Dermis microvascular lymphatic vessel endothelial cell (primary cell): ENCODE data around the gene WDR7. TPM values are rescaled to one million over a fixed set of nuclear protein-coding genes. Genes with fewer than 3 reads are reported as not detected.
A peak's percentile ranks its signal among the peaks of the same experiment; 100 is the strongest.

Experiments
- DNase-seq, 2 donors: peaks; one replicate each; pipeline versions ENCODE4 v3.0.0 to v3.0.0-alpha.2; 2010; ENCODE audit warnings: low read depth in 2 of 2
- total RNA-seq: library from RNA; depleted of rRNA; stranded (reverse); fragments of >200 nt; gene quantifications from 2 replicates; pipeline ENCODE4 v1.2.1, GENCODE V29; 2014

Gene WDR7
- total RNA-seq, 1 donor from 2014 or later: 19.6 TPM

DNA sequence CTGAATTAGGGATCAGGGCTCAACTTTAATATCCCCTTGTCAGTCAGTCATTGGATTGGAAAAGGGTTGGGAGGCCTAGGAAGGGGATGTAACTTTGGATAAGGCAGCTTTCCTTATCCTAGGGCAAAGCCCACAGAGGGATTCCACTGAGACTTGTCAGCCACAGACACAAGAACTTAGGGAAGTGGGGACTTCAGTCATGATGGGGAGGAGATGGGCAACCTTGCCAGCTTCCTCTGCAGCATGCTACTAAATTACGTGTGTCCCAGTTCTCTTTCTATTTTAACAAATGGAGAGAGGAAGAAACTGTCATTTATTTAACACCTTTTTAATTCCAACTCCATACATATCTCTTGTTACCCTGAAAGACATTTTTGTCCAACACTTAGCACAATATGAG lies 237.8 kb downstream of the WDR7 start:
- no peak for DNase-seq

DNA sequence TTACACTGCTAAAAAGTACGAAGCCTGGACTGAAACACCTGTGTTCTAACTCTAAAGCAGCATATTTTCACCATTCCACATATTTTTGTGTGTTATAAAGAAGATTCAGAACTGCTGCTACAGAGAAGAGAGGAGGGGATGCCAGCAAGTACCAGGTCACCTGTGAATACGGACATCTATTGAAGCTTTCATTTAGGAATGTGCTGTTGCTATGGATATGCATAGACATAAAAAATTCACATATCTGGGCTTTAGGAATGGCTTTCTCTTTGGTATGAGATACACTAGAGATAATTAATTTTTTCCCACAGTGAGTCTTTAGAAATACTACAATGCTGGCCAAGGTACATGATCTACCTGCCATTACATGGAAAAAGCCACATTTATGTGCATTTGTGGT lies 238.5 kb downstream of the WDR7 start:
- DNase-seq: no peak

- DNase-seq: peak in 1 of 2 donors; percentile 79
These were observed 239.5 kb downstream of the WDR7 start for GRCh38 chr18:56890632-56891031.

DNA sequence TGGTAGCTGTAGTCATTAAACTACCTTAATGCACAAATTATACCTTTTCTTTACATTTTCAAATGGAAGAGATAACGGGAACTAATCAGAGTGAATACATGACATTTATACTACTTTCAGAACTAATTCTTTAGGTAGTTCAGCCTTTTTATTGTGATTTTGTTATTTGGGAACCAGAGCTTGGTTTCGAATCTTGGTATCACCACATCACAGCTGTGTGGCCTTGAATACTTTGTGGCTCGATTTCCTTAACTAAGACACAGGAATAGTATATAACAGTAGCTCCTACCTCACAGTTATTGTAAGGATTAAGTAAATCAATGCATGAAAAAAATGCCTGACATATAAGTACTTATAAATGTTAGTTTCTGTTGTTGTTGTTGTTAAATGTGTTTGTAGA lies 240.0 kb downstream of the WDR7 start:
- DNase-seq: no peak

DNA sequence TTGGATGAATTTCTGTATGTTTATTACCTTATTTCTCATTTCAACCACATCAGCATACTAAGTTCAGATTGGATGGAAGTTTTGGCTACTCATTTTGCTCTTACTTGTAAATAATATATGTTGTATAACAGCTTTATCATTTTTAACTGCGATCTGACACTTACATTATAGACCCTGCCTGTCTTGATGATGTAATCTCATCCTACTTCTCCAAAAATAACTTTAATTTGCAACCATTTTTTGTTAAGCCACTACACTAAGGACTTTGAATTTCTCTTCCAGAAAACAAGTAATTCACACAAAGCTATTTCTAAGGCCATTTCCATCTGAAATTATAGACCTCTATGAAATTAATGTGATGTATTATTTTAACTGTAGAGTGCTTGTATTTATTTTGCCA lies 240.7 kb downstream of the WDR7 start:
- DNase-seq: no peak

DNA sequence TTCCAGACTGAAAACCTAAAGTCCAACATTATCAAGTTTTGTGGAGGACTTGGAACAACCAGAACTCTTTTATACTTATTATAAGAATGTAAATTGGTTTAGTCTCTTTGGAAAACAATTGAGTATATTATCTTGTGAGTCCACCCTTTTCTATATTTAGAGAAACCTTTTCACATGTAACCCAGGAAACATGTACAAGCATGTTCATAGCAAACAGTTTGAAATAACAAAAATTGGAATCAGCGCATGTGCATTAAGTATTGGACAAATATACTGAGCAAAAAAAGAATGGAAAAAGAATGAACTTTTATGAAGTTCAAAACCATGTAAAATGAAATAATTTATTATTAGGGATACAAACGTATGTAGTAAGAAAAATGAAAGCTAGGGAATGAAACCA lies 246.0 kb downstream of the WDR7 start:
- DNase-seq: no peak

DNA sequence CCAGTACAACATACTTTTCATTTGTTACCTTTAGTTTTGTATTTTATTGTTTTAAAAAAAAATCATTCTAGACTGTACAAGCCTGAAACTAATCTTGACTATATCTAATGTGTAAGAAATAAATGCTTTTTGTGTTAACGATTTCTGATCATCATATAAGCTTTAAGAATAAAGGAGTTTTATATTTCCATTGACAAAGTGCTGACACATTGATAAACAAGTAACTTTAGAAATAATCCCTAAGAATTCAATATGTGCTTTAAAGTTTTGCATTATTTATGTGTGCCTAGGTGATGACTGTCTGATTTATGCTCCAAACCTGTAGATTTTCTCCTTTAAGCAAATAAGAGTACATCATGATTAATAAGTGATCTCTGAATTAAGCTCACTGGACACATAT lies 248.5 kb downstream of the WDR7 start:
- no peak for DNase-seq

DNA sequence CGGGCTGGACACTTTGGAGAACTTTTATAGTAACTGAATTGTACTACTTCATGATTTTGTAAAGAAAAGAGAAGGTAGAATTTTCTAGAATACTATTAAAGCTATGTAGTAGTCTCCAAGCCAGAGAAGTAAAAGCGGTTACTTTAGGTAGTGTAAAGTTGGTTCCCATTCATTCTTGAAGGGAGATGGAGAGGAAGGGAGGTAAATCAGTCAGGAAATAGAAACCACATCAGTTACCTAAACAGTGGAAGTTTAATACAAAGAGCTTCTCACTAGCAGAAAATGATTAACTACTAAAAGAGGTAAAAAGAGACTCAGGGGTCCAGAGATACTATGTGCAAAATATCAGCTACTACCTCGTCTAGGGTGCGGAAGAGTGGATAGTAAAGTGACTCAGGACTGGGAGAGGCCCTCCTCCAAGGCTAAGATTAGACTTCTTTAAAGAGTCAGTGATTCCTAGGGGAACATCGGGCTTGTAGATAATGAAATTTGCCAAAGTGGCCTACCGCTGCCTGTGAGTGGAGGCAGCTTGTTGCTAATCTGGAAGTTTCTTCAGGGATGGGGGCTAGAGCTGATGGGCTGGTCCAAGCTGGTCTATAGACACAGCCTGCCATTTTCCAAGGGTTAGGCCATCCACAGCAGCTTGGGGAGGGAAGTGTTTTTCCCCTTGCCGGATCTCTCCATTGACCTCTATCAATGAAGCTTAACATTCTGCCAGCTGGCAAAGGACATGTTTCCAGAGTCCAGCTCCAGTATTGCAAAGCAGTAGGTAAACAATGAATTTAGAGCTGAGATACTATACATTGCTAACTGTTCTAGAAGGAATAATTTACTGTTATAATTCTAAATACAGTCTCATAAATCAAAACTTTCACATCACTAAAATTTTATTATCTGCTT lies 249.3 kb downstream of the WDR7 start:
- DNase-seq: peak; percentile 28 to 32

- DNase-seq: no peak
These were observed 250.8 kb downstream of the WDR7 start for GRCh38 chr18:56901919-56902318.

DNA sequence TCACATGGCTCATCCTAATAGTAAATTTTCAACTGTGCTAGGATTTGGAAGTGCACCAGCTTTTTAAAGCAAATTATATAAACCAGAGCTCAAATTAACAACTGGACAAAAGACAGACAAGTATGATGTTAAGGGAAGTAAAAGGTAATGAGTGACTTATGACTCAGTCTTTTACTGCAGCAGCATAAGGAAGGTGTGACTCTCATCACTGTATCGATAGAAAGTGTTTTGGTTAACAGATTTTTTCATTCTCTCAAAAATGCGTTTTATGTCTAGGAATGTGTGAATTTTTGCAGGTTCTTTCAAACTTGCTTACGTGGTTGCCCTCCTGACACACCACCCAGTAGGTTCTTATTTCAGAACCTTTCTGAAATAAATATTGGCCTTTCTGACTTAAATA lies 251.5 kb downstream of the WDR7 start:
- DNase-seq: no peak

GRCh38 chr18:56903686-56904085 lies 252.5 kb downstream of the WDR7 start:
- DNase-seq: no peak

DNA sequence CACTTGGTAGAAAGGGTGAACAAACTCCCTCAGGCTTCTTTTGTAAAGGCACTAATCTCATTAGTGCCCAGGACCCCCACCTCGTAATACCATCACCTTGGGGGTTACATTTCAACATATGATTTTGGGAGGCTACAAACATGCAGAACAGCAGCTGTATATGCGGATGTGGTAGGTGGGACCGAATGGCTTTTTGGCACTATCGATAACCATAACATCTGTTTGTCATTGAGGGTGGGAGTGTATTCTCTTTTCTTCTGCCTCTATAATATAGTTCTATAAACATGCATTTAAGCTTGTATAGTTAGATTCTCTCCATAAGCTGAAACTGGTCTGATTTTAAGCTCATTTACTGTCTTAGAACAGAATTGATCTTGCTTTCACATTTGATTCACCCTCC lies 256.6 kb downstream of the WDR7 start:
- no peak for DNase-seq

DNA sequence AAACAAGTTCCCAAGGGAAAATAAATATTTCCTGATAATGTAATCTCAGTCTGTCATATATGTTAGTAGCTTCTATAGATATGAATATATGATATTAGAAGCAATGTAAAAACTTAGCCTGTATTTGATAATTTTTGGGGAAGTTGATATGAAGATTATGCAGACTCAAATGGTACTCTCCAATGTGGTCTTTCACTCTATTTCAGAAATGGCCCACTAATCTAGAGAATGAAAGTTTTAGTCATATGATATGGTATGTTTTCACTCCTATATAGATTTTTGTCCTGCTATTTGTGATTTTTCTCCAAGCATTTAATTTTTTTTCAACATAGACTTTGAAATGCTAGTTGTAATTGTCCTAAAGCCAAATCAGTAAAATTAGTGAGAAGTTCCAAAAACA lies 259.1 kb downstream of the WDR7 start:
- no peak for DNase-seq

DNA sequence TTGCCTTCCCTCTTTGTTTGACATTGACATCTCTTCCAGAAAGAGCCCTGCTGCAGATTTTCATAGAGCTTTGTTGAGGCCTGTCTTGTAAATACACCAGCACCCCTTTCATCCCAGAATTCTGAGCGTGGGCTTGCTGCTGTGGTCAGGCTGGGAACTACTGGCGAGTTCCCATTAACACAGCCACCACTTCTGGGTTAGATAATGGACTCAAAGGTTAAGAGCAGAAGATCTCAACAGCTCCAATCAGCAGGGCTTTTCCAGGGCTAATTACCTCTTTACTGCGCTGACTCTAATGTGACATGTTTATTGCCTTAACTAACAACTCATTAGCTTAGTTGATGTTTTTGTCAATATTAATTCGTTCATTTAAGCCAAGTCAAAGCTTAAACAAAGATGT lies 259.8 kb downstream of the WDR7 start:
- no peak for DNase-seq

DNA sequence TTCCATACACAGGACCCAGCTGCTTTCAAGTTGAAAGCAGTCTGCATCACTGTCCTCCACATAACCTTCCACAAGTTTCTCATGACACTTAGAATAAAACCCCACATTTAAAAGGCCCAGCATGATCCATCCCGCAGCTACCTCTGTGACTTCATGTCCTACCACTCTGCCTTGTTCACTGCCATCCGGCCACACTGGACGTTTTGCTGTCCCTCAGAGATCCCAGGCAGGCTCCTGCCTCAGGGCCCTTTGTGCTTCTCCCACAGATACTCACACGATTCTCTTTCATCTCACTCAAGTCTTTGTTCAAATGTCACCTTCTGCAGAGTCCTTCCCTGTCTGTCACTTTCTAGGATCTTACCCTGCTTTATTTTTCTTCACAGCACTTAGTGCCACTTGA lies 262.8 kb downstream of the WDR7 start:
- DNase-seq: no peak

- peak in 1 of 2 donors; percentile 23 for DNase-seq
These were observed 268.0 kb downstream of the WDR7 start for GRCh38 chr18:56919190-56919589.

- DNase-seq: no peak
These were observed 270.8 kb downstream of the WDR7 start for GRCh38 chr18:56921896-56922480.

DNA sequence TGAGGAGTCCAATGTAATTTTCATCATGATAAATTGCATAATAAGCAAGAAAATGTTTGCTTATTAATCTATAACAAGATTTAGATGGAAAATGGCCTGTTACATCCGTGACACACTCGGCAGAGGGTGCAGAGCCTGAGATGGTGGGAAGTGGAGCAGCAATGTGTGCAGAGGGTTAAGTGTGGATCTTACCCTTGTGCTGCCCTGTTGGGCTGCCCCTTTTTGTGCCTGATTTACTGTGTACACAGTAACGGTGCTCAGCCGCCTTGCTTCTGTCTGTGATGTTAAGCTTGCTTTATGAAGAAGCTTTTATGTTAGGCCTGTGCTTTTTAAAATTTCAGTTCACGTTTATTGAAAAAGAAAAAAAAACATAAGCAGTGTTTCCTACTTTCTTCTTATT lies 275.6 kb downstream of the WDR7 start:
- no peak for DNase-seq

DNA sequence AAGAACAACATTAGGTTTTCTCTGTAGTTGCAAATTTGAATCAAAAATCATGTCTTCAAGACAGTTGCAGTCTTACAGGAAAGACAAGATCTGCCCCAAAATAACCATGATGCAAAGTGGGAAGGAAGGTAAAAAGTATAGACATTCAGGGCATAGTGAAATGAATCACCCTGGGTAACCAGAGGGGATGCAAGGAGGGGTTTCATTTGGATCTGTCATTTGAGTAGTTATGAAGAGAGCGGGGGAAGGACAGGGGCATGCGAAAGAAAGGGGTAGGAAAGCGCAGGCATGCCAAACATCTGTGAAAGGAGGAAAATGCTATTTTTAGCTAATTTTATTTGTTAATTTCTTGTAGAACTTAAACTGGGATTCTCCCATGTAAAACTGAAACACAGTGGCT lies 276.6 kb downstream of the WDR7 start:
- DNase-seq: no peak

DNA sequence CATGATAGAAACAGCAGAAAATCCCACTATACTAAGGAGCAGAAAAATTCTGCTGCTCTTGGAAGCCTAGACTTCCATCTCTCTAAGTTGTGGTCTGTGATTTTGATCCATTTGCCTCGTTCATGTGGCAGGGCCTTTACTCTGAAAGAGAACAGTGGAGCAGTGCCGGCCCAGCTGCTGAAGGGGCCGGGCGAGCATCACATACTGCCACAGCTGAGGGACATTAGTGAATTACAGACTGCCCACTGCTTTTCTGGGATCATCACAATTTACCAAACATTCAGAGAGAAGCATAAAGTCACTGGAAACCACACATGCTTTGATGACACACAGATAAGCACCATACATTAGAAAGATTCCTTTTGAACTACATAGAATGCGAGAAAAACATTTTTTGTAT lies 278.7 kb downstream of the WDR7 start:
- DNase-seq: no peak

- no peak for DNase-seq
These were observed 282.3 kb downstream of the WDR7 start for GRCh38 chr18:56933472-56933871.

DNA sequence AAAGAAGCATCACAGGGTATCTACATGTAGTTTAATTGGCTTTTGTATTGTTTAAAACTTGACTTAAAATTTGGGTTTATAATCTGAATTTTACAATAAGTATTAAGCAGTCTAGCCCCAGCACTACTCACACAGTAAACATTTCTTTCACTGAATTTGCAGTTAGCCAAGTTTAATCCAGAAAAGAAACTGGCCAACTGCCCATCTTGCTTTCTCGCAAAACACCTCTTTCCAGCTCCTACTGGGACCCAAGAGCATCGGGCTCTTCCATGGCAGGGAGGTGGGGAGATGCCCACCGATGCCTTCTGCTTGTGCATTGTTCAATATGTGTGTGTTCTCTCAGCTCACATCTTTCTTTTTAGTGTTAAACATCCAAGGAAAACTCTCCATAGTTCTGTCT lies 283.0 kb downstream of the WDR7 start:
- no peak for DNase-seq

DNA sequence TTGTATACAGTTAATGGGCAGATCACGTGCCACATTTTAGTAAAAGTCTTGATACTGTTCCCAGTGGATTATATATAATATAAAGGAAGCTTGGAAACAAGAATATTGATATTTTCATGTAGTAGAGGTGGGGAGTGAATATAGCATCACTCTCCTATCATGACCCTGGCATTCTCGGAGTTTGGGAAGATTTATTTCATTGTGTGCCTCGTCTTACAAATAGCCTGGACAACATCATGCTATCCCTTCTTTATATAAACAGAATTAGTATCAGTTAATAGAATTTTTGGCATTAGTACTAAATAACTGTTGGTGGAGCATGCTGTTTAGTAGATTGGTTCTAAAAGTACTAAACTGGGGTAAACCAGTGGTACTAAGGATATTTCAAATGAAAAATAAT lies 283.7 kb downstream of the WDR7 start:
- no peak for DNase-seq
